GM23338 (cell line): ENCODE data around the gene ZNRF2. TPM values are rescaled to one million over a fixed set of nuclear protein-coding genes. Genes with fewer than 3 reads are reported as not detected.
A peak's percentile ranks its signal among the peaks of the same experiment; 100 is the strongest.

Experiments used
- ATAC-seq: fragments of 200-7000 bp; cut with Tn5 transposase; 3 replicates; pipeline ENCODE4 v1.9.1; 2020
- DNase-seq: peaks from one replicate; pipeline ENCODE4 v3.0.0-alpha.2; 2015; ENCODE audit warnings: low spot score
- H2AFZ ChIP-seq: fragments of 200-600 bp; sonication (generic); 2 replicates; pipeline ENCODE4 v1.8.0; 2016; ENCODE audit warnings: antibody characterized with exemption, mild to moderate bottlenecking, moderate library complexity
- H3F3A ChIP-seq: fragments of 200-600 bp; sonication (generic); replicated peaks from 2 replicates; pipeline ENCODE4 v1.8.0; 2017; ENCODE audit warnings: antibody characterized with exemption, mixed run types, low read depth
- H3K27ac ChIP-seq: fragments of 200-600 bp; sonication (generic); 2 replicates; pipeline ENCODE4 v1.6.1; 2016; ENCODE audit warnings: low read depth
- H3K27me3 ChIP-seq: fragments of 200-600 bp; sonication (generic); 2 replicates; pipeline ENCODE4 v1.8.0; 2016; ENCODE audit warnings: mild to moderate bottlenecking, mixed run types, moderate library complexity; ENCODE audit not compliant: insufficient read depth
- H3K36me3 ChIP-seq: fragments of 200-600 bp; sonication (generic); 2 replicates; pipeline ENCODE4 v1.8.0; 2016; ENCODE audit warnings: mild to moderate bottlenecking; ENCODE audit not compliant: insufficient read depth
- H3K4me1 ChIP-seq: fragments of 200-600 bp; sonication (generic); 2 replicates; pipeline ENCODE4 v1.8.0; 2016; ENCODE audit warnings: mild to moderate bottlenecking, moderate library complexity; ENCODE audit not compliant: insufficient read depth
- H3K4me2 ChIP-seq: fragments of 200-600 bp; sonication (generic); 2 replicates; pipeline ENCODE4 v1.7.1; 2017; ENCODE audit warnings: mixed run types
- H3K4me3 ChIP-seq: fragments of 200-600 bp; sonication (generic); 2 replicates; pipeline ENCODE4 v1.6.1; 2016; ENCODE audit warnings: mixed run types
- H3K79me2 ChIP-seq: fragments of 200-600 bp; sonication (generic); replicated peaks from 2 replicates; pipeline ENCODE4 v1.8.0; 2017; ENCODE audit warnings: mild to moderate bottlenecking; ENCODE audit not compliant: insufficient read depth
- H3K9me2 ChIP-seq: fragments of 200-600 bp; sonication (generic); 2 replicates; pipeline ENCODE4 v1.8.0; 2017; ENCODE audit not compliant: insufficient read depth
- H4K20me1 ChIP-seq: fragments of 200-600 bp; sonication (generic); replicated peaks from 2 replicates; pipeline ENCODE4 v1.8.0; 2017; ENCODE audit warnings: mild to moderate bottlenecking; ENCODE audit not compliant: insufficient read depth
- H3K27ac Mint-ChIP-seq: 2 replicates; pipeline ENCODE4 v1.8.0; 2020; ENCODE audit warnings: inconsistent platforms, mild to moderate bottlenecking, moderate library complexity, mixed read lengths
- H3K27me3 Mint-ChIP-seq: 3 replicates; pipeline ENCODE4 v1.8.0; 2022; ENCODE audit warnings: low read depth, mild to moderate bottlenecking, moderate library complexity, mixed read lengths, inconsistent platforms; ENCODE audit not compliant: insufficient read depth, poor library complexity
- H3K36me3 Mint-ChIP-seq: 3 replicates; pipeline ENCODE4 v1.8.0; 2021; ENCODE audit warnings: low read depth, mild to moderate bottlenecking, inconsistent platforms, moderate library complexity, mixed read lengths
- H3K4me1 Mint-ChIP-seq: 3 replicates; pipeline ENCODE4 v1.8.0; 2020; ENCODE audit warnings: mild to moderate bottlenecking, inconsistent platforms, mixed read lengths
- H3K4me3 Mint-ChIP-seq: 3 replicates; pipeline ENCODE4 v1.8.0; 2021; ENCODE audit warnings: moderate library complexity, mild to moderate bottlenecking, inconsistent platforms, mixed read lengths
- H3K9me3 Mint-ChIP-seq: 3 replicates; pipeline ENCODE4 v1.8.0; 2020; ENCODE audit warnings: moderate library complexity, mild to moderate bottlenecking, inconsistent platforms, mixed read lengths
- CREB1 ChIP-seq: fragments of 250-450 bp; sonication (Bioruptor Pico); IDR thresholded peaks from 2 replicates; pipeline ENCODE4 v1.5.0; 2020; ENCODE audit warnings: low read depth, mild to moderate bottlenecking, moderate library complexity
- CTCF ChIP-seq, 2 experiments: fragments of 200-600 bp in 1 of 2; sonication (generic) in 1 of 2; conservative IDR thresholded peaks; 2 replicates each; pipeline versions ENCODE4 v1.5.1 to v1.6.1; 2016 to 2017; ENCODE audit warnings: antibody characterized with exemption in 2 of 2, low read depth in 2 of 2, mild to moderate bottlenecking in 2 of 2, moderate library complexity in 1 of 2
- ETS1 ChIP-seq: IDR thresholded peaks from 2 replicates; pipeline ENCODE4 v1.6.1; 2016; ENCODE audit warnings: antibody characterized with exemption
- NANOG ChIP-seq: IDR thresholded peaks from 2 replicates; pipeline ENCODE4 v1.6.1; 2016; ENCODE audit warnings: antibody characterized with exemption, borderline replicate concordance
- POLR2AphosphoS5 ChIP-seq: IDR thresholded peaks from 2 replicates; pipeline ENCODE4 v1.6.1; 2016; ENCODE audit warnings: antibody characterized with exemption, low read depth
- ZNF462 ChIP-seq: fragments of 250-450 bp; sonication (Bioruptor Pico); IDR thresholded peaks from 2 replicates; pipeline ENCODE4 v1.5.0; 2020; ENCODE audit warnings: mild to moderate bottlenecking, moderate library complexity
- long read RNA-seq: library from polyadenylated mRNA; unstranded; transcript quantifications from one replicate; pipeline ENCODE4 v2.0.0, GENCODE V29; 2020; ENCODE audit not compliant: unreplicated experiment
- polyA plus RNA-seq: library from polyadenylated mRNA; unstranded; fragments of >200 nt; fragmentation: Nextera tagmentation; extraction: Ambion mirVana; gene quantifications from 2 replicates; pipeline ENCODE4 v1.2.1, GENCODE V29; 2016
- total RNA-seq: library from RNA; depleted of rRNA; stranded (reverse); fragments of >200 nt; shearing (Covaris generic); gene quantifications from 2 replicates; pipeline ENCODE4 v1.2.3, GENCODE V29; 2014; rRNA removed

ZNRF2 gene
- total RNA-seq: 27.0 and 34.7 TPM in 2 replicates
- polyA plus RNA-seq: 6.0 TPM in 2 replicates
- long read RNA-seq, partial matches to known transcripts: 0 of 2 reads
- long read RNA-seq, other reads (novel, unspliced or antisense): 2 of 2 reads

GRCh38 chr7:30284298-30285066 is at the start of gene ZNRF2:
TSS of gene ZNRF2 (plus strand) at chr7:30284597. CDS start at chr7:30285358, 761 bp downstream.
- H3K36me3 Mint-ChIP-seq: no peaks in the 10 kb centered on the region; the same call in 2 of the 3 replicates
- Histone ChIP-seq H3K4me1 (peaks cover 30% of the 10 kb centered on the region), H2AFZ (peak within 1 kb of the TSS; percentile 77), H3K36me3 (no peaks in the 10 kb centered on the region), H3K27ac (peak within 1 kb of the TSS; percentile 65), H3K4me2 (peak within 1 kb of the TSS; percentile 76), H3K79me2 (peaks cover 35% of the 10 kb centered on the region), H3K9me2 (no peaks in the 10 kb centered on the region), H4K20me1 (peaks cover 14% of the 10 kb centered on the region), H3K4me3 (peak within 1 kb of the TSS; percentile 75), H3K27me3 (no peaks in the 10 kb centered on the region), H3F3A (no peaks in the 10 kb centered on the region; the same call in 1 of the 2 replicates)
- DNase-seq: peak; percentile 99
- TF ChIP-seq ETS1: 0 out of 2 replicates have a peak, but pooled peaks have one; percentile 15
- TF ChIP-seq ZNF462 (CRISPR knock-in tag): no peak
- no peak for TF ChIP-seq NANOG
- peak; percentile 71 for TF ChIP-seq CREB1
- 0 out of 2 replicates have a peak, but pooled peaks have one; percentile 36 for TF ChIP-seq POLR2AphosphoS5
- TF ChIP-seq CTCF (conservative IDR thresholded peaks at IDR 0.05; ENCODE audit: low read depth in 2 of 2): peak in 1 of 2 experiments; percentile 35; a peak in 3 of 4 replicates
- H3K9me3 Mint-ChIP-seq: no peaks in the 10 kb centered on the region
- peak; percentile 92 for ATAC-seq
- peaks cover 43% of the 10 kb centered on the region for H3K4me1 Mint-ChIP-seq
- peak within 1 kb of the TSS; percentile 75 for H3K4me3 Mint-ChIP-seq
- peaks cover 3% of the 10 kb centered on the region for H3K27me3 Mint-ChIP-seq
- peak within 1 kb of the TSS; percentile 89 for H3K27ac Mint-ChIP-seq
